Esophagus muscularis mucosa (tissue), 4 donors: Measurements from ENCODE around the gene CYSRT1. TPM values are rescaled to one million over a fixed set of nuclear protein-coding genes. Genes with fewer than 3 reads are reported as not detected.

Experiments
- DNase-seq: peaks from one replicate; pipeline ENCODE4 v3.0.0-alpha.2; 2017; ENCODE audit errors: extremely low spot score
- H3K27ac ChIP-seq, 4 donors: fragments of 200-600 bp; sonication (generic); replicated peaks in 1 of 4; 1 replicate in 3 of 4; 2 replicates in 1 of 4; pipeline ENCODE4 v1.5.1; 2016 to 2019; ENCODE audit warnings: mild to moderate bottlenecking in 1 of 4
- H3K27me3 ChIP-seq, 4 donors: fragments of 200-600 bp; sonication (generic); one replicate each; pipeline versions ENCODE4 v1.5.1 to v1.6.0; 2016 to 2019
- H3K36me3 ChIP-seq, 4 donors: fragments of 200-600 bp; sonication (generic); one replicate each; pipeline ENCODE4 v1.5.1; 2016 to 2019
- H3K4me1 ChIP-seq, 4 donors: fragments of 200-600 bp; sonication (generic); one replicate each; pipeline ENCODE4 v1.5.1; 2016 to 2019
- H3K4me3 ChIP-seq, 4 donors: fragments of 200-600 bp; sonication (generic); 1 replicate in 2 of 4; 2 replicates in 2 of 4; pipeline ENCODE4 v1.5.1; 2016 to 2019; ENCODE audit warnings: mild to moderate bottlenecking in 4 of 4, moderate library complexity in 1 of 4
- H3K9me3 ChIP-seq, 4 donors: fragments of 200-600 bp; sonication (generic); 1 replicate in 3 of 4; 2 replicates in 1 of 4; pipeline ENCODE4 v1.5.1; 2016 to 2019
- CTCF ChIP-seq, 3 experiments: fragments of 200-600 bp in 2 of 3; fragments of 450-650 bp in 1 of 3; sonication (generic) in 2 of 3; IDR thresholded peaks; one replicate each; pipeline ENCODE4 v1.5.1; 2017 to 2019; ENCODE audit warnings: antibody characterized with exemption in 3 of 3, mild to moderate bottlenecking in 2 of 3, moderate library complexity in 1 of 3
- EP300 ChIP-seq: sonication (generic); formaldehyde crosslinking; IDR thresholded peaks from one replicate; pipeline ENCODE4 v1.6.1; 2017; ENCODE audit warnings: antibody characterized with exemption
- POLR2A ChIP-seq: fragments of 450-650 bp; IDR thresholded peaks from one replicate; pipeline ENCODE4 v1.6.1; 2017; ENCODE audit warnings: antibody characterized with exemption, moderate library complexity, mild to moderate bottlenecking, low read depth
- POLR2AphosphoS5 ChIP-seq, 2 donors: sonication (generic); formaldehyde crosslinking; IDR thresholded peaks; one replicate each; pipeline ENCODE4 v1.6.1; 2017; ENCODE audit warnings: antibody characterized with exemption in 2 of 2
- WGBS: methylation state at CpG from one replicate; pipeline ENCODE4 v1.1.5; 2018; 5-methylcytosine and 5-hydroxymethylcytosine counted together
- intact Hi-C: fragments of 100-400 bp; cut with DNase I; formaldehyde crosslinking; loops from one replicate; pipeline ENCODE4 v1.15.1; 2023
- total RNA-seq, 4 donors: library from RNA; depleted of rRNA; stranded (reverse); fragments of >200 nt; gene quantifications; one replicate each; pipeline versions ENCODE4 v1.1.0 to v1.2.1, GENCODE V29; 2016

CYSRT1 gene
- total RNA-seq, 4 donors from 2014 or later = 0.33 to 0.45 (median 0.40) TPM; not detected in 1

- 71% methylated on average over 16 of the region's 18 CpGs for WGBS
- Histone ChIP-seq H3K4me3 (no peak overlapping the region), H3K36me3 (no peaks in the 10 kb centered on the region), H3K4me1 (peaks cover 39 to 53% (median 43%) of the 10 kb centered on the region in 4 donors), H3K9me3 (no peaks in the 10 kb centered on the region), H3K27me3 (peaks cover 0 to 54% (median 29%) of the 10 kb centered on the region in 4 donors), H3K27ac (no peak overlapping the region)
- intact Hi-C loops = no loop called here
- DNase-seq = no peak
- TF ChIP-seq POLR2A (no peak), POLR2AphosphoS5 (IDR thresholded peaks at IDR 0.05) (no peak), EP300 (no peak), CTCF (IDR thresholded peaks at IDR 0.05) (no peak)
Measured at GRCh38 chr9:137234758-137235423, 9.9 kb downstream of the CYSRT1 start.

GRCh38 chr9:137235424-137236237, 10.7 kb downstream of the CYSRT1 start:
- no peaks in the 10 kb centered on the region for H3K9me3 ChIP-seq
- intact Hi-C loops = no loop called here
- TF ChIP-seq POLR2A = no peak
- no peak for TF ChIP-seq POLR2AphosphoS5 (IDR thresholded peaks at IDR 0.05)
- WGBS = 52% methylated on average over 4 of the region's 35 CpGs
- peak overlapping the region in 1 of 4 donors; percentile 1 for H3K27ac ChIP-seq
- no peaks in the 10 kb centered on the region for H3K36me3 ChIP-seq
- H3K4me3 ChIP-seq = peak overlapping the region; percentile 29 to 43 (median 37)
- H3K27me3 ChIP-seq = peaks cover 0 to 46% (median 22%) of the 10 kb centered on the region in 4 donors
- no peak for DNase-seq
- H3K4me1 ChIP-seq = peaks cover 40 to 60% (median 48%) of the 10 kb centered on the region in 4 donors

GRCh38 chr9:137236238-137236935, 11.4 kb downstream of the CYSRT1 start:
- peaks cover 40 to 60% (median 48%) of the 10 kb centered on the region in 4 donors for H3K4me1 ChIP-seq
- peak in 2 of 3 experiments; percentile 97 to 99 for TF ChIP-seq CTCF (IDR thresholded peaks at IDR 0.05)
- TF ChIP-seq EP300 = no peak
- TF ChIP-seq POLR2AphosphoS5 (IDR thresholded peaks at IDR 0.05) = peak; percentile 23 to 67
- peak overlapping the region in 1 of 4 donors; percentile 1 for H3K27ac ChIP-seq
- DNase-seq = peak; percentile 95
- no peaks in the 10 kb centered on the region for H3K36me3 ChIP-seq
- H3K27me3 ChIP-seq = peaks cover 0 to 39% (median 15%) of the 10 kb centered on the region in 4 donors
- H3K4me3 ChIP-seq = peak overlapping the region; percentile 29 to 43 (median 37)
- no peaks in the 10 kb centered on the region for H3K9me3 ChIP-seq
- intact Hi-C loops = no loop called here
- WGBS = 13% methylated on average over 9 of the region's 31 CpGs

GRCh38 chr9:137236936-137237421, 12.0 kb downstream of the CYSRT1 start:
- intact Hi-C loops = no loop called here
- no peak for DNase-seq

More at GRCh38 chr9:137236936-137237421, 12.0 kb downstream of the CYSRT1 start:
- H3K4me3 ChIP-seq = peak overlapping the region; percentile 29 to 43 (median 37)
- peaks cover under 1 to 4% (median 2%) of the 10 kb centered on the region in 4 donors for H3K36me3 ChIP-seq
- peaks cover 41 to 63% (median 51%) of the 10 kb centered on the region in 4 donors for H3K4me1 ChIP-seq
- TF ChIP-seq CTCF (IDR thresholded peaks at IDR 0.05) (no peak), POLR2AphosphoS5 (IDR thresholded peaks at IDR 0.05) (no peak), POLR2A (no peak), EP300 (no peak)
- peak overlapping the region in 1 of 4 donors; percentile 1 for H3K27ac ChIP-seq
- H3K9me3 ChIP-seq = no peaks in the 10 kb centered on the region
- H3K27me3 ChIP-seq = peaks cover 0 to 33% (median 9%) of the 10 kb centered on the region in 4 donors
- 86% methylated on average over 1 of the region's 11 CpGs for WGBS
